Inflammatory macrophage treated with lipopolysaccharide for 1 hour (primary cell): ENCODE data around the gene CTBP2.
A peak's percentile ranks its signal among the peaks of the same experiment; 100 is the strongest.

ENCODE experiments used
- DNase-seq, 2 donors: peaks; one replicate each; pipeline ENCODE4 v3.0.0-alpha.2; 2020 to 2022

The CTBP2 gene

DNA sequence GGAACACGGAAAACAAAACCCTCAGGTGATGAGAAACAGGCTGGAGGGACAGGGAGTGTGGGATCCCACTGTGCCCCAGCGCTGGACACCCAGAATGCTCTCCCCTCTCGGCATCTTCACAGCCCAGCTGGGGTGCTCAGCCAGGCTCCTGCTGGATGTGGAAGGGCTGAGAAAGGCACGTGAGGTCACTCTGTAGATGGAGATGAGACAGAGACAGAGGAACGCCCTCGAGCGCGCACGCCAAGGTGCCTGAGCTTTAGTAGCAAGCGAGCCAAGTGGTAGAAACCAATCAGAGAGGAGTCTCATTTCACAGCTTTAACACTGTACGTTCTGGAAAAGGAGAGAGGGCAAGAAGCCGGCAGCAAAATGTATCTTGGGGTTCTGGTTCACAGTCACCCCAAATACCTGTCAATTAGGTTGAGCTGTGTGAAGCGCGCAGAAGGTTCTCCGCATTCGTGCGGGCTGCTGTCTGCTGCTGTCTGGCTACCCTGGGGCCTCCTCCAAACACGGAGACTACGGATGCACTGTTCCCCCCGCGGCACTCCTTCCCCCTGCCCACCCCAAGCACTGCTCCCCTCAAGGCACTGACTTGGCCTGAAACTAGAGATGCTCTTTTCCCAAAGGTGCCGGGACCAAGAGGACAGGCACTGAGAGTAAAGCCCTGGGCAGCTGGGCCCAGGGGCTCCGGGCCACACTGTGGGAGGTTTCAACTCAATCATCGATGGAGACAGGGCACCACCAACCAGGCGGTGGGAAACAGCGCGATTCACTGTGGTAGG, 127.0 kb downstream of the CTBP2 start:
- no peak for DNase-seq

DNA sequence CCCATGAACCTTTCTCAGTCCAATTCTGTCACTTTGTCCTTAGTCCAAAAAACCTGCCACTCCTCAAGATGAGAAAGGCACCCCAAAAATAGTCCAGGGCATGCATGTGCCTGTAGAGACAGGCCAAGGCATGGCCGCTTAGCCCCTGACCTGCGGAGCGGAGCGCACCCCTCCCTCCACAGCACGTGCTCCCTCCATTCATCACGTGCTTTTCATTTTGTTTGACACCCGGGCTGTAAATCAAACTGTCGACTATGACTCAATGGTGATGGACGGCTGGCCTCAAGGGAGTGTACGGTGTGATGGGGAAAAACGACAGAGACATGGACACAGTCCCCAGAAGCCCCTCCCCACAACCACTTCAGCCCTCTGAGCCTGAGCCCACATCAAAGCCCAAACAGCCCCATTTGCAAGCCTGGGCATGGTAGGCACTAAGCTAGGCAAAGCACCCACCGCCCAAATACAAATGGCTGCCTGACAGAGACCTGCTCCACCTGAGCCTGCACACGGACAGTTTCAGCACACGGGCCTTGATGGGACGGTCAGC, 127.8 kb downstream of the CTBP2 start:
- DNase-seq, result no peak

DNA sequence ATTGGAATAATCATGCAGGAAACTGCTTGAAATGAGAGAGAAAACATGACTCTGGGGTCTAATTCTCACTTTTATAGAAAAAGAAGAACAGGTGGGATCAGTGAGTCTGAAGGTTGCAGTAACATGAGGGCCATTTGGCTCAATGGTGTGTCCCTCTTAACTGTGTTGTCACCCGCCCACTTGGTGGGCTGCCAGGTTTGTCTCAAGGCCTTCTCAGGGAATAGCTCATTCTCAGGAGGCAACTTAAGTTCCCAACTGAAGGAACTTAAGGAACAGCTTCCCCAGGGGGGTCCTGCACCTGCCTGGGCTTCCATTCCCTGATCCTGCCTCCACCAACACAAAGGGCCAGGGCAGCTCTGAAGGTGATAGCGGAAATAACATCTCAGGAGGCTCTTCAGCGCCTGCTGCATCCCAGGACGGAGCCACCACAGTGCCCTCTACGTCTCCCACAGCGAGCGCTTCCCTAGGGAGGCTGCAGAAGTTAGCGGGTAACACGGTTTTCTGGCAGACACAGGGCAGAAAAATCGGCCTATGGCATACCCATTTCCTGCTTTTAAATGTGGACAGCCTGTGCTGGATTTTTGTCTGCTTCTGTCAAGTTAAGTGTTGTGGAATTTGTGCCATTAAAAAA, 129.7 kb downstream of the CTBP2 start:
- DNase-seq, result no peak

DNA sequence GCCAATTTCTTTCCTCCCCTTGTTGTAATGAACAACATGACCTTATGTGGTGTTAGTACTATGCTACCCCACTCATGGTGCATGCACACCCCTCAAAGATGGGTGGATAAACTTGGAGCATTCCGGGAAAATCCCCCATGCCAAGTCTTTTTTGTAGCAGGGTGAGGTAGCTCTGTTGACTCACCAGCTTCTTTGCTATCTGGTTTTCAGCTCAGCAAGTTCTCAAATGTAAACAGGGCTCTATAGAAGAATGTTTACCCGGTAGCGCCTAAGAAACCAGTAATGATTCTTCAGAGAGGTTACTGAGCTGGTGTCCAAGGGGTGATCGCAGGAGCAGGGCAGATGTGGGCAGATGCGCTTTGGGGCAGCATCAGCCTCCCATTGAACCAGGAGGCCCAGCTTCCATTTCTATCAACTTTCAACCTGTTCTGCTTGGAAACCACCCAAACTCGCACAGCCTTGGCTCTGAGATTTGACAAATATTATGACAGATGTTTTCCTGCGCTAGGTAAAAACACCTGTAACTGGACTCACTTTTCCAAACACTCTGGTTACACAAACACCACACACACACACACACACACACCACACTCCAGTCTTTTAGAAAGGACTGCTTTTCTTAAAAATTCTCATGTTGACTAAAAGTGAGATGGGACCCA, 130.7 kb downstream of the CTBP2 start:
- DNase-seq, result no peak

DNA sequence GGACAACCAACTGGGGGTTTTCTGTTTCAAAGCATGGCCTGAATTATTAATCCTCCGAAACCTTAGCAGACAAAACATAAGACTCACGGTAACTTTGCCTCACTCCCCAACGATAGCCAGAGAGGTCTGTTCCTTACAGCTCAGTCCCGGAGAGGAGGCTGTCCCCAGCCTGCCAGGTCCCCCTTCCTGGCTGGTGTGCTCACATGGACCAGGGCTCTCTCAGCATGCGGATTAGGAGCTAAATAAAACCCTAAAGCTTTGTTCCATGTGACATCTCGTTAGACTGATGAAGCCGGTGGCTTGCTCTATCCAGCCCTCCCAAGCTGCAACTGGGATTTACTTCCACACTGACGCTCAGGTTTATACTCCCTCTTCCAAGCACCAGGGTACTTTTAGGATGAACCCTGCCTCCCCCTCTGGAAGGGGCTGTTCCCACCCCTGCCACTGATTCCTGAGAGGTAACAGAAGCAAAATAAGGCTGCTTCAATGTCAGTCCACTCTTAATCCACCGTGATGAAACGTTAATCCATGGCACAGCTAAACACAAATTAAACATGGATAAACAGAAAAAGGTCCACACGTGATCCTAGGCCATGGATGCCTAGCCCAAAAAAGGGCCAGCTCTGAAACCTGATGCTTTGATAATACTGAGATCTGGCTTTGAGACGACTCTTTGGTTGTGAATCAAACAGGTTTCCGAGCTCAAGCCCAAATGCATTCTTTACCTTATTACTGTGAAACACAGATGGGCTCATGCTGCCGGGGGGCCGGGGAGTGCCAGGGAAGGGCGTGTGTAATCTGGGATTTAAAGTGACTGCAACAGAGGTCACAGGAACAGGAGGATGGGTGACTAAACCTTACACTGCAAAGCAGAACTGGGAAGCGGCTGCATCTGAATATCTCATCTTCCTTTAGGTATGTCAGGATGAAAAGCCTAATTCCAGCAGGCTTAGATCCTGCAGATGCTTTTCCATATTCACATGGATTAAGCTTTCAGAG, 132.2 kb downstream of the CTBP2 start:
- no peak for DNase-seq

DNA sequence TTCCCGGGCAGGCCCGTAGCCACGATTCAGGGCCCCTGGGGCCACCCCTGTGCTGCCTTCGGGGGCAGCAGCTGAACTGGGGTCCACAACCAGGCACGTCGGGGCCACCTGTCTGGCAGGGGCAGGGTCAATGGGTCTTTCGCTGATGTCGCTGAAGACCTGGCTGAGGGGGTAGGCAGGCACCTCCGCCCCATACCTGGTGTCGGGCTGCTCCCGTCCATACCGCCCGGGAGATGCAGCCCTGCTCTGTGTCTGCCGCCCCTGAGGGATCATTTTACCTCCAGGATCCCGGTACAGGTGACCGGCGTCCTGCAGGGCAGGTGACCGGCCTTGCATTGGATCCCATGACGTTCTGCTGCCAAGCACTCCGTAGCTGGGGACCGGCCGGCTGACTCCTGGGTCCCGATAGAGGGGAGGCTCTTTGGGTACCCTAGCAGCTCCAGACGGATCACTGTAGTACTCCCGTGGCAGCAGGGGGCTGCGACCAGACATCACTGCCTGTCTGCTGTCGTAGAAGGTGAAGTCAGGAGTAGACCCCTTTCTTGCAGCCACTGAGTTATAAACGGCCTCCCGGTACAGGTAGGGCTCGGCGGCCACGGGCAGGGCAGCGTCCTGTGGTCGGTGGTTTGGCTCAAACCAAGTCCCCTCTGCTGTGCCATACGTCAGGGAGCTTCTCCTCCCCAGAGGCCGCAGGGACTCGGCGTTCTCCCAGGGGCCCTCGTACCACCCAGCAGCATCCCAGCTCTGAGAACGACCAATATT, 133.2 kb downstream of the CTBP2 start:
- DNase-seq, result no peak

DNA sequence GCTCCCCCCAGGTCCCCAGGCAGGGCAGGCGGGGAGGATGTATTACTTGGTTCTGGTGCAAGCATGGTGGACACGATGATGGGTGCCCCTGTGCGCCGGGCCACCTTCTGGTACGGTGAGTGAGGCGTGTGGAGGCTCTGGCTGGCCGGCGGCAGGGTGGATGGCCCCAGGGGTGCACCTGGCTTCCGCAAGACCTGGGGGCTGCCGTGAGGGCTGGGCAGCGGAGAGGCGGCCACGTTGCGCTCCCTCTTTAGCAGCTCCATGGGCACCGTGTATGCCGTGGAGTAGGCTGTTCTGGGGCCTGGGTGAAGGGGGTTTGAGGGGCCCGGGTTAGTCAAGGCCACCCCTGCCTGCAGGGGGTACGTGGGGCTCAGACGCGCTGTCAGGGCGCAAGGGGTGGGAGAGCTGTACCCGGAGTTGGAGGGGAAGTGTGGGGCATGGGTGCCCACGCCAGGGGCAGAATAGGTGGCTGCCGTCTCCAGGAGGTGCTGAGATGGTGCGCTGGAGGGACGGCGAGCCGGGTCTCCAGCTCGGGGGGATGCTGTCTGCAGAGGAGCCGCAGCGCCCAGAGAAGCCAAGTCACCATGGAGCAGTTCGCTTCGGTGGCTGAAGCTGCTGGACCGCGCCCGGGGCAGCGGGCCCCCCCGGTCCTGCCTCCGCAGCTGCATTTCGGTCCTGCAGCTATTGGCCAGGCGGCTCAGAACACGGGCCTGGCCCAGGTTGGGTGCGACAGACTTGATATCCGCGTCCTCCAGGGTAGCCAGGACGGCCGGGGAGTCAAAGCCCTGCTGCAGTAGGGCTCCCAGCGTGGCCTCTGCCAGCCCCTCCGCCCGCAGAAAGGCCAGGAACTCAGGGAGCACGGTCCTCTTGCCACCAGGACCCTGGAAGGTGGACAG, 134.1 kb downstream of the CTBP2 start:
- DNase-seq, result no peak

DNA sequence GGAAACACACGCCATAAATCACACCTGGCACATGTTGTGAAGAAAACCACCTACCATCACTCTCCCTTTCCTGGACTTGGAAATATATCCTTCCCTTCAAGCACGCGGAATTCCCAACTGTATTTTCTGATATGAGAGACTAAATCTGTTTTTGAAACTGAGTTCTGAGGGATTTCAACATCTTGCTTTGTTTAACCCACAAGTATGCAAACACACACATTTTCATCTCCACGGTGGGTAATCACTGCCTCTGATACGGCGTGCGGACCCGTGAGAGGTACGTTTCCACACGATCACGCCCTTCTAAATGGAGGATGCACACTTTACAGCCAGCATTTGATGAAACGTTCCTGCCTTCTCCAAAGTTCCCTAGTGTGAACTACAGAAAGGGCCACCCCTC, 135.0 kb downstream of the CTBP2 start:
- DNase-seq, result no peak

DNA sequence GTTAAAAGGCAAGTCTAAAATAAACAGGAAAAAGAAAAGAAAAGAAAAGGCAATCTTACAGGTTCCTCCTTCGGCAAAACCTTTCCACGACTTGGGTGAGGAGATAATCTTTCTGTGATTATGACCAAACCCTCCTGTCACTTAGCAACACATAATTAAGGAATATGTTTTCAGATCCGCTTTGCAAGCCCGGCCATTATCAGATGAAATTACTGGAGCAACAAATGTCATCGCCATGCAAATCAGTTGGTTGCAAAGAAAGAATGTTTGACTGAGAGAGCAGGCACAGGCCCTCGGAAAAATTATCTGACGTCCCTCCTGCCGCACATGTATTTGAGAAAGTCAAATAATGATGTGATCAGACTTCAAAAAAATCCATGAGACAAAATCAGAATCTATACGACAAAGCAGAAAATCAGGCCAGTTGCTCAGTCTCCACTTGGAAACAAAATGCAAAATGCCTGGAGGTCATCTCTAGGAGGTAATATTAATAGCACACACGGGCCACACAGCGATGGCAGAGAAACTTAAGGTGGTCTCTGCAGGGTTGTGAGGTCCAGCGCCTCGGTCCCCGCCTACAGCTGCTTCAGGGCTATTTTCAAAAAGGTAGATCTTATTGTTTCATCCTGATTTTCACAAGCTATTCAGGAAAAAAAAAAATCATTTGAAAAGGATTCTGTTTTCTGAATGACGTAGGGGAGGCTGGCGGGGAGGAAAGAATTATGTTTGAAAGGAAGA, 135.7 kb downstream of the CTBP2 start:
- DNase-seq, result no peak

DNA sequence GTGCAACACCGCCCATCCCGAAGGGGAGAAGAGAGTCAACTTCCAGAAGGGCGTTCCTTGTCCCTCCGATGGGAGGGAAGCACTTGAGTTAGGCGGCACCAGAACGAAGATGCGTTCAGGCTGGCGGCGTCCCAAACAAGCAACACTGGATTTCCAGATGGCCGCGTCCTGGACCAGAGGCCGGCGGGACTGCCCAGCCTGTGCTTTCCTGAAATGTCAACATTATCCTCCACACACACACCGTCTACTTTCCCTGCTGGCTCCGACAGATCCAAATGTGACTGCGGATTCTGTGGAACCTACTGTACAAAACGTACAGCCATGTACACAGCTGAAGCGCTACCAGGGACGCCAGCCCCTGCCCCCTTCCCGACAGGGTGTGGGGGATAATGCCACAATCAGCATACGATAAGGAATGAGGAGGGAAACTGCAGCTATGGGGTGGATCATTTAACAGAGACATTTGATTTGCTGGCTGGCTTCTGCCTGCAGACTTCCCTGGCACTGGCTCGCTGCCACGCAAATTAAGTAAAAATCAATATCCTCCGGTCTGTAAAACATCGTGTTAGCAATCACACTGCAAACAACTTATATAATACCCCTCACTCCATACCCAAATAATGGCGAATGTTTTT, 136.4 kb downstream of the CTBP2 start:
- DNase-seq, result no peak

DNA sequence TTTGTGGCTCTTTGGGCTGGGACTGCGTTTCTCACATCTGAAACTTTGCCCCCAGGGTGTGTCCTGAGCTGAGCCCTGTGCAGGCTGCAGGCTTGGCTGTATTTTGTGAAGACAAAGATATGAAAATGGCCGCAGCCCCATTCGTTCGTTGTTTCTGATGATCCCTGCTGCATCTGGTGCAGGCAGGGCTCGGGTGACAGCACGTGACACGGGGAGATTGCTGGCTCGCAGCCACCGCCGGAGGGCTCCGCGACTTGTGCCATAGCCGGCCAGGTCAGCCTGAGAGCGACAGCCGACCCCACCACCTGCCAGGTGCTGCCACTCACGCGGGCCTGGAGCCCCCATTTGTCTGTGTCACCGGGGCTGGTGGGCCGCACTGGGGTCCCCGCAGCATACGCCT, 137.1 kb downstream of the CTBP2 start:
- DNase-seq, result no peak

DNA sequence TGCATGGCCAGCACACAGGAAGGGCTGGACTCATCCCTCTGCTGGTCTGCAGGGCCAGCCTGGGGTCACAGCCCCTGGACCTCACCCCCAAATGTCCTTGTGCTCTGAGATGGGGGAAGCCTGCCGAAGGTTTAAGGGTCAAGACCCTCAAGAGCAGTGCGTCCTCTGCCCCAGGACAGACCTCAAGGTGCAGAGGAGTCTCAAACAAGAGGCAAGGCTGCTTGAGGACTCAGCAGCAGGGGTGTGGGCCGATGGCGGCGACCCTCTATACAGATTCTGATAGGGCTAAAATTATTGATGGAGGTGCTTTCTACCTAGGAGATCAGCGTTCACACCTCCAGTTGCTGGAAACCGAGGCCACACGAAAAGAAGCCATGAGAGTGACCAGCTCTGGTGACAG, 137.7 kb downstream of the CTBP2 start:
- no peak for DNase-seq

DNA sequence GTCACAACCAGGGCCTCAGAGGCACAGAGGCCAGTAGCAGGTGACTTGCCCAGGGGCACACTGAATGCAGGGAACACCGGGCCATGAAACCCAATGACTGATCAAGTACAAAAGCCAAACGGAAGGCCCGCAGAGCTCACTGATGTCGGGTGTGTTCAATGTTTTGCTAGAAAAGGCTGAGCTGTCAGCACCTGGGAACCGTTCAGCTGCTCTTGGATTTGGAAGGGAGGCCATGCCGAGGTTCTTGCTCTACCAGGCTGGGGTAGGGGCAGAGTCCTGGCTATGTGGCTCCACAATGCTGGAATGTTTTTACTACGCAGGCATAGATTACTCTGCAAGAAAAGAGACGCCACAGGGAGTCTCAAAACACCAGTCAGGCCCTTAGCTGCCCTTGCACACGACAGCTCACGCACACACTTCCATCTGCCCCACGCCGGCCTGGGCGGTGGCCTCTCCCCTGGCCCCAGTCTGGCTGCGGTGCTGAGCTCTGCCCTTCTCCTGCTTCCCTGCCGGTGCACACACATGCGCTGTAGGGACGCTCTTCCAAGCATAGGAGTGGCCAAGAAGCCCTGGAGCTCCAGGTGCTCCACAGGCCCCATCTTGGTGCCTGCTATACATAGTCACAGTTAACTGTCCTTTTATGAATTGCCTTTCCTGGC, 138.5 kb downstream of the CTBP2 start:
- no peak for DNase-seq

DNA sequence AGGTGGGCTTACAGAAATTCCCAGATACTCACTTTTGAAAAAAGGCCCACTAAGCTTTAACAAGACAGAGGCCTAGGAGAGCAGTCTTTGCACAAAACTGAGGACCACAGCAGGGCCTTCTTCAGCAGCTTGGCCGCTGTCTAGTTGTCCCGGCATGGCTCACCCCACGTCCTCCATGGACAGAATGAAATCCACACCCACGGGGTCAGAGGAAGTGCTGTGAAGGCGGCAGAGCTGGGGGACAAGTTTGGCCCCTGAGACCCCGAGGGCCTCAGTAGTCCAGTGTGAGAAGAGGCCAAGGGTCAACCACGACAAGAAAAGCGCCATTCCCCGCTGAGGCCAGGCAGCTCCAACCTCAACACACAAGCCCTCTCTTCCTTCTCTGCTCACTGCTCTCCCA, 139.5 kb downstream of the CTBP2 start:
- no peak for DNase-seq

DNA sequence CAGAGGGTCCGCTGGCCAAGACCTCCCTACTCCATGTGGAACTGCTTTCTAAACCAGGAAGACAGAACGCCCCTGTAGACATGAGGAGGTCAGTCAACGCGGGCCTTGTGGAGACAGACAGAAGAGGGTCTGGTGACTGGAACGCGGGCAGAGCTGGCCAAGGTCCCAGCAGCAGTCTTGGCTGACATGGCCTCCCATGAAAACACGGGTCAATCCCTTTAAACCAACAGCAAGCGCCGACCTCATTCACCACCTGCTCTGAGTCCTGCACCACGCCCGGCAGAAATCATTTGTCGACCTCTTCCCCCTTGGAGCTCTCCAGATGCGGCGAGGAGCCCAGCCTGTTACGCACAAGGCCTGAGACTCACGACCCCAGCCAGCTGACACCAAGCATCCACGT, 140.0 kb downstream of the CTBP2 start:
- no peak for DNase-seq

DNA sequence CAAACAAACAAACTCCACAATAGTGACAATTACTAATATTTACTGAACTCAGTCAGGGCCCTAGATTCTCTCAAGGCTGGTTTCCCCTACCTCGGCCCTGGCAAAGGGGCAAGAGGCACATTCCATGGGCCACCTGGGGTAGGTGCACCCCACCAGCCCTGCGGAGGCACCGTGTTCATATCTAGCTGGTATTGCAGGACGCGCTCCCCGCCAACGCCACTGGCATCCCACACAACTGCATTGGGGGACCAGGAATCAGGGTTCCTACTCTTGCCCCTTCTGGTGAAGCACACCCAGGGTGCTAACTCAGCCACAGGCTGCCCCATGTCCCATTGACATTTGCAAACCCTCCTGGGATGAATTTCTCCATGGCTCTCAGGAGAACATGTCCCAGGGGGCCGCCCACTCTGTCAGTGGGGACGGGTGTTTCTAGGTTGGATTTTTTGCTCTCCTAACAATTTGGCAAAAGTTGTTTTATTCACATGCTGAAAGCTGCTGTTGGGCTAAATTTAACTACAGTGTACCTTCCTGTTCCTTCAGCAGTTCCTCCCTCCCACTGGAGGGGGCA, 141.7 kb downstream of the CTBP2 start:
- peak; percentile 4 to 12 for DNase-seq

DNA sequence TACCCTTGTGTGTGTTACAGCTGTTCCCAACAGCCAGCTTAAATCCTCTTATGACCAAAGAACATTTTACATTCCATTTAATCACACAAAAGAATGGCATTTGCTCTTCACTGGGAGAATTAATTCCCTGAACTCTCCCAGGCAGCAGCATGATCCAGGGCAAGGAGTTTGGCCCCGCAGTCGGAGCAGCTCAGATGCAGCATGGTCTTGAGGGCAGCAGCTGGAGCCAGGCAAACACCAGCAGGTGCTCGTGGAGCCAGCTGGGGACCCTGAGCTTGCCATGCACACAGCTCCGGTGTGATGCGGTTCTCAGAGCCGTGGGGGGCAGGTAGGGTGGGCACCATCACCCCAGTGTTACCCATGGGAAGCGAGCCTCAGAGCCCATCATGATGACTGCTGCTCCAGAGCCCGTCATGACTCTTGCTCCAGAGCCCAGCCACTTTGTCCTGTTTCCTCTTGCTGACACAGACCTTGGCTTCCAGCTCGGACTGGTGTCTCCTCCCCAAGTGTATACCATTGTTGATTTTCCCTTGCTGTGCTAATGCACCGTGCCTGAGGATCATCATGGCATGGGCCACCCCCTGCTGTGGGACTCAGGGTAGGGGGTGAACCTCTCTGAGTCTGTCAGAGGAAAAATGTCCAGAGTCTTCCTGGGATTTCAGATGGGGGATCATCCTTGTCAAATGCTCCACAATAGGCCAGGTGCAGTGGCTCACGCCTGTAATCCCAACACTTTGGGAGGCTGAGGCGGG, 142.6 kb downstream of the CTBP2 start:
- DNase-seq, result no peak
